Spleen (tissue), 11 donors: ENCODE results near the gene DAZAP1. TPM values are rescaled to one million over a fixed set of nuclear protein-coding genes. Genes with fewer than 3 reads are reported as not detected.

Experiments used
- DNase-seq: peaks from one replicate; pipeline ENCODE4 v3.0.0-alpha.2; 2020
- H3K27ac ChIP-seq, 8 donors: fragments of 200-600 bp; sonication (generic) in 7 of 8; 1 replicate in 4 of 8; 2 replicates in 4 of 8; pipeline versions ENCODE4 v1.5.0 to v1.8.0; 2016 to 2021; ENCODE audit warnings: inconsistent platforms in 4 of 8, mild to moderate bottlenecking in 4 of 8, moderate library complexity in 1 of 8
- H3K27me3 ChIP-seq, 7 donors: fragments of 200-600 bp; sonication (generic) in 6 of 7; replicated peaks in 1 of 7; 1 replicate in 4 of 7; 2 replicates in 3 of 7; pipeline versions ENCODE4 v1.5.0 to v1.8.0; 2016 to 2021; ENCODE audit warnings: inconsistent platforms in 3 of 7, mild to moderate bottlenecking in 1 of 7
- H3K36me3 ChIP-seq, 6 donors: fragments of 200-600 bp; sonication (generic) in 5 of 6; 1 replicate in 4 of 6; 2 replicates in 2 of 6; pipeline versions ENCODE4 v1.5.0 to v1.8.0; 2016 to 2021; ENCODE audit warnings: inconsistent platforms in 2 of 6
- H3K4me1 ChIP-seq, 6 donors: fragments of 200-600 bp; sonication (generic) in 5 of 6; 1 replicate in 3 of 6; 2 replicates in 3 of 6; pipeline versions ENCODE4 v1.5.0 to v1.8.0; 2016 to 2021; ENCODE audit warnings: inconsistent platforms in 3 of 6
- H3K4me3 ChIP-seq, 8 donors: fragments of 200-600 bp; sonication (generic) in 7 of 8; 1 replicate in 4 of 8; 2 replicates in 4 of 8; pipeline versions ENCODE4 v1.5.0 to v1.8.0; 2016 to 2021; ENCODE audit warnings: inconsistent platforms in 4 of 8, mild to moderate bottlenecking in 4 of 8, moderate library complexity in 2 of 8
- H3K9me3 ChIP-seq, 8 donors: fragments of 200-600 bp; sonication (generic) in 7 of 8; 1 replicate in 4 of 8; 2 replicates in 4 of 8; pipeline versions ENCODE4 v1.5.0 to v1.8.0; 2016 to 2021; ENCODE audit warnings: inconsistent platforms in 4 of 8
- CTCF ChIP-seq, 11 experiments: fragments of 200-600 bp in 7 of 11; fragments of 450-650 bp in 4 of 11; sonication (generic) in 4 of 11; IDR thresholded peaks in 8 of 11; conservative IDR thresholded peaks in 3 of 11; 1 replicate in 7 of 11; 2 replicates in 4 of 11; pipeline versions ENCODE4 v1.4.0 to v1.8.0; 2016 to 2021; ENCODE audit warnings: antibody characterized with exemption in 11 of 11, inconsistent platforms in 4 of 11, mild to moderate bottlenecking in 1 of 11
- POLR2A ChIP-seq, 3 donors: fragments of 450-650 bp; IDR thresholded peaks; one replicate each; pipeline ENCODE4 v1.5.1; 2017; ENCODE audit warnings: antibody characterized with exemption in 3 of 3, mild to moderate bottlenecking in 1 of 3
- POLR2AphosphoS5 ChIP-seq, 3 donors: sonication (generic); formaldehyde crosslinking; IDR thresholded peaks; one replicate each; pipeline ENCODE4 v1.5.1; 2017; ENCODE audit warnings: antibody characterized with exemption in 3 of 3
- WGBS, 5 donors: extraction: QIAGEN DNeasy Blood & Tissue Kit in 3 of 5; methylation state at CpG; one replicate each; pipeline versions ENCODE4 v1.1.5 to v1.1.7; 2013 to 2018; 5-methylcytosine and 5-hydroxymethylcytosine counted together
- intact Hi-C: fragments of 100-400 bp; cut with DNase I; formaldehyde crosslinking; loops from one replicate; pipeline ENCODE4 v1.15.0; 2023; ENCODE audit warnings: low total_unique reads
- polyA plus RNA-seq, 3 donors: library from polyadenylated mRNA; stranded (reverse); fragments of 200-250 nt; gene quantifications; one replicate each; pipeline ENCODE4 v1.2.1, GENCODE V29; 2013
- total RNA-seq, 7 donors: library from RNA; depleted of rRNA in 3 of 7; stranded (reverse); fragments of >200 nt in 3 of 7; fragmentation: NEBNext Ultra II Directional in 4 of 7; extraction: Animal tissue kit (Norgen Biotek cat#: 25700) in 4 of 7; gene quantifications; one replicate each; pipeline versions ENCODE4 v1.1.0 to v1.2.1, GENCODE V29; 2016 to 2021
- donor health status: healthy with polysubstance abuse.
- donor health status: DM: no; HTN: no; CAD: no; lungs with moderate emphysema.
- donor health status: DM: no; HTN: no; CAD: no.
- donor health status: Bipolar disorder and iron deficiency.
- donor health status: healthy.
- donor health status: DM: no; HTN: no; CAD: no.
- donor health status: DM: yes; HTN: yes; CAD: no.

The DAZAP1 gene
- total and polyA plus RNA-seq, 10 donors, result 43.8 to 137 (median 99.6) TPM

GRCh38 chr19:1402411-1403070 is 4.8 kb upstream of the DAZAP1 start:
- H3K4me1 ChIP-seq, result peaks cover 14 to 63% (median 46%) of the 10 kb centered on the region in 6 donors
- peak overlapping the region in 1 of 8 donors; percentile 95 for H3K4me3 ChIP-seq
- TF ChIP-seq CTCF (IDR thresholded peaks at IDR 0.05 in 8 of 11, conservative IDR thresholded peaks at IDR 0.05 in 3 of 11) (no peak), POLR2AphosphoS5 (IDR thresholded peaks at IDR 0.05) (no peak), POLR2A (IDR thresholded peaks at IDR 0.05) (no peak)
- intact Hi-C loops, result loop anchor here (10.0 kb wide), 1 partner anchor 128 kb away; the partner anchor contains the start of gene FAM174C
- no peak for DNase-seq
- no peaks in the 10 kb centered on the region for H3K9me3 ChIP-seq
- 25 to 38% (median 31%) methylated on average over 25 of the region's 25 CpGs for WGBS, 5 donors
- H3K27me3 ChIP-seq, result peaks cover 0 to 40% (median 7%) of the 10 kb centered on the region in 7 donors
- H3K27ac ChIP-seq, result no peak overlapping the region
- H3K36me3 ChIP-seq, result no peaks in the 10 kb centered on the region

GRCh38 chr19:1406774-1407527 is 435 bp upstream of the DAZAP1 start:
- intact Hi-C loops, result loop anchor here (10.0 kb wide), 1 partner anchor 132 kb away; the partner anchor contains the start of gene FAM174C
- Histone ChIP-seq H3K36me3 (peaks cover 0 to 28% (median 2%) of the 10 kb centered on the region in 6 donors), H3K9me3 (no peaks in the 10 kb centered on the region), H3K27me3 (peaks cover 0 to 21% (median 0%) of the 10 kb centered on the region in 7 donors), H3K4me1 (peaks cover 32 to 77% (median 60%) of the 10 kb centered on the region in 6 donors), H3K4me3 (peak overlapping the region; percentile 38 to 98 (median 68)), H3K27ac (peak overlapping the region; percentile 60 to 98 (median 94))
- peak; percentile 99 for DNase-seq
- WGBS, 5 donors, result 0 to 1% (median 1%) methylated on average over 15 to 72 of the region's 72 CpGs
- TF ChIP-seq POLR2A (IDR thresholded peaks at IDR 0.05) (peak in 2 of 3 donors; percentile 3 to 22), POLR2AphosphoS5 (IDR thresholded peaks at IDR 0.05) (peak; percentile 73 to 86 (median 85)), CTCF (IDR thresholded peaks at IDR 0.05 in 8 of 11, conservative IDR thresholded peaks at IDR 0.05 in 3 of 11) (peak in 9 of 11 experiments; percentile 27 to 59 (median 52))

- DNase-seq, result peak; percentile 90
- Histone ChIP-seq H3K9me3 (no peaks in the 10 kb centered on the region), H3K36me3 (peaks cover 0 to 44% (median 13%) of the 10 kb centered on the region in 6 donors), H3K27ac (peak overlapping the region; percentile 84 to 98 (median 94)), H3K4me1 (peaks cover 40 to 77% (median 64%) of the 10 kb centered on the region in 6 donors), H3K27me3 (peaks cover 0 to 5% (median 0%) of the 10 kb centered on the region in 7 donors), H3K4me3 (peak overlapping the region; percentile 89 to 98 (median 94))
- peak; percentile 59 to 77 (median 71) for TF ChIP-seq POLR2AphosphoS5 (IDR thresholded peaks at IDR 0.05)
- TF ChIP-seq CTCF (IDR thresholded peaks at IDR 0.05 in 8 of 11, conservative IDR thresholded peaks at IDR 0.05 in 3 of 11), result no peak
- intact Hi-C loops, result loop anchor here (10.0 kb wide), 1 partner anchor 134 kb away; the partner anchor contains the start of gene FAM174C
- WGBS, 5 donors, result 0 to 10% (median 1%) methylated on average over 4 to 69 of the region's 69 CpGs
Measured at GRCh38 chr19:1408300-1409203, 1.2 kb downstream of the DAZAP1 start.
